Measurements from ENCODE around the gene LRRK2. TPM values are rescaled to one million over a fixed set of nuclear protein-coding genes. Genes with fewer than 3 reads are reported as not detected.

LRRK2 gene
- total and polyA plus RNA-seq, 4 donors, result 1.5 to 11.5 (median 4.9) TPM

- H3K9me3 ChIP-seq (ENCODE audit: control insufficient read depth in 4 of 4, low read length in 3 of 4), result no peaks in the 10 kb centered on the region
- no peaks in the 10 kb centered on the region for H3K4me1 ChIP-seq (ENCODE audit: control insufficient read depth in 4 of 4, insufficient read depth in 4 of 4, low read length in 3 of 4)
- no peak overlapping the region for H3K27ac ChIP-seq (ENCODE audit: low read depth in 1 of 2, low read length in 2 of 2)
- DNase-seq (ENCODE audit: low spot score), result no peak
- 76% methylated on average over 1 of the region's 1 CpG for WGBS
- H3K27me3 ChIP-seq (ENCODE audit: control insufficient read depth in 4 of 4, insufficient read depth in 4 of 4, low read length in 3 of 4), result no peaks in the 10 kb centered on the region
- H3K9ac ChIP-seq (ENCODE audit: low read depth in 1 of 2, low read length in 2 of 2), result no peak overlapping the region
- H3K36me3 ChIP-seq (ENCODE audit: control insufficient read depth in 4 of 4, insufficient read depth in 3 of 4, low read depth in 1 of 4, low read length in 3 of 4), result peaks cover 2 to 13% (median 5%) of the 10 kb centered on the region in 4 donors
- no peak for TF ChIP-seq JUND (IDR thresholded peaks at IDR 0.05)
- TF ChIP-seq NR2F2 (IDR thresholded peaks at IDR 0.05), result no peak
- H3K4me3 ChIP-seq (ENCODE audit: low read depth in 1 of 3, low read length in 3 of 3), result no peak overlapping the region
These were observed 29.1 kb downstream of the LRRK2 start for GRCh38 chr12:40253936-40254335.

- Histone ChIP-seq H3K9ac (ENCODE audit: low read depth in 1 of 2, low read length in 2 of 2) (no peak overlapping the region), H3K4me3 (ENCODE audit: low read depth in 1 of 3, low read length in 3 of 3) (no peak overlapping the region), H3K4me1 (ENCODE audit: control insufficient read depth in 4 of 4, insufficient read depth in 4 of 4, low read length in 3 of 4) (no peaks in the 10 kb centered on the region), H3K36me3 (ENCODE audit: control insufficient read depth in 4 of 4, insufficient read depth in 3 of 4, low read depth in 1 of 4, low read length in 3 of 4) (peaks cover 2 to 13% (median 5%) of the 10 kb centered on the region in 4 donors), H3K27me3 (ENCODE audit: control insufficient read depth in 4 of 4, insufficient read depth in 4 of 4, low read length in 3 of 4) (no peaks in the 10 kb centered on the region), H3K27ac (ENCODE audit: low read depth in 1 of 2, low read length in 2 of 2) (no peak overlapping the region), H3K9me3 (ENCODE audit: control insufficient read depth in 4 of 4, low read length in 3 of 4) (no peaks in the 10 kb centered on the region)
- 93% methylated on average over 5 of the region's 5 CpGs for WGBS
- DNase-seq (ENCODE audit: low spot score), result no peak
- TF ChIP-seq FOXA2 (IDR thresholded peaks at IDR 0.05) (no peak), EGR1 (IDR thresholded peaks at IDR 0.05; ENCODE audit: low read depth in 2 of 2) (no peak), RXRA (IDR thresholded peaks at IDR 0.05) (no peak), YY1 (IDR thresholded peaks at IDR 0.05) (no peak), FOXA1 (IDR thresholded peaks at IDR 0.05) (no peak), TAF1 (conservative IDR thresholded peaks at IDR 0.05) (no peak), HNF4A (conservative IDR thresholded peaks at IDR 0.05) (no peak), JUND (IDR thresholded peaks at IDR 0.05) (no peak), NR2F2 (IDR thresholded peaks at IDR 0.05) (no peak)
These were observed 29.8 kb downstream of the LRRK2 start for GRCh38 chr12:40254455-40255085.

GRCh38 chr12:40258371-40258770 is 33.6 kb downstream of the LRRK2 start:
- TF ChIP-seq GABPA (IDR thresholded peaks at IDR 0.05 in 1 of 2, conservative IDR thresholded peaks at IDR 0.05 in 1 of 2) (no peak), FOXA2 (IDR thresholded peaks at IDR 0.05) (no peak), JUND (IDR thresholded peaks at IDR 0.05) (no peak), NR2F2 (IDR thresholded peaks at IDR 0.05) (no peak), ATF3 (IDR thresholded peaks at IDR 0.05) (no peak), REST (IDR thresholded peaks at IDR 0.05) (no peak), TAF1 (conservative IDR thresholded peaks at IDR 0.05) (no peak), RAD21 (IDR thresholded peaks at IDR 0.05) (no peak), ZBTB33 (IDR thresholded peaks at IDR 0.05) (no peak), HNF4A (conservative IDR thresholded peaks at IDR 0.05) (no peak), MAX (IDR thresholded peaks at IDR 0.05) (no peak), CTCF (IDR thresholded peaks at IDR 0.05; ENCODE audit: low read depth, low read length, missing input control) (no peak), FOXA1 (IDR thresholded peaks at IDR 0.05) (no peak)
- DNase-seq (ENCODE audit: low spot score), result no peak

More at GRCh38 chr12:40258371-40258770, 33.6 kb downstream of the LRRK2 start:
- 90% methylated on average over 7 of the region's 7 CpGs for WGBS
- Histone ChIP-seq H3K4me3 (ENCODE audit: low read depth in 1 of 3, low read length in 3 of 3) (no peak overlapping the region), H3K9me3 (ENCODE audit: control insufficient read depth in 4 of 4, low read length in 3 of 4) (no peaks in the 10 kb centered on the region), H3K27me3 (ENCODE audit: control insufficient read depth in 4 of 4, insufficient read depth in 4 of 4, low read length in 3 of 4) (no peaks in the 10 kb centered on the region), H3K36me3 (ENCODE audit: control insufficient read depth in 4 of 4, insufficient read depth in 3 of 4, low read depth in 1 of 4, low read length in 3 of 4) (peaks cover 0 to 22% (median 3%) of the 10 kb centered on the region in 4 donors), H3K4me1 (ENCODE audit: control insufficient read depth in 4 of 4, insufficient read depth in 4 of 4, low read length in 3 of 4) (no peaks in the 10 kb centered on the region), H3K27ac (ENCODE audit: low read depth in 1 of 2, low read length in 2 of 2) (no peak overlapping the region), H3K9ac (ENCODE audit: low read depth in 1 of 2, low read length in 2 of 2) (no peak overlapping the region)

Measured in liver (tissue), 9 donors.